ENCODE results near the gene MLN.
"Not testable (repeated sequence)": the region's sequence is repeated elsewhere in the genome, so short reads cannot be mapped to it uniquely, and the experiment has no call there.

The MLN gene

GRCh38 chr6:33834401-33835392 is 30.9 kb upstream of the MLN start:
- no peak for DNase-seq (ENCODE audit: low read depth)

GRCh38 chr6:33833599-33833998 is 29.8 kb upstream of the MLN start:
- DNase-seq (ENCODE audit: low read depth), result no peak

GRCh38 chr6:33832831-33833230 is 29.0 kb upstream of the MLN start:
- DNase-seq (ENCODE audit: low read depth), result not testable (repeated sequence)

- not testable (repeated sequence) for DNase-seq (ENCODE audit: low read depth)
Observed at GRCh38 chr6:33831725-33832124, 27.9 kb upstream of the MLN start.

- DNase-seq (ENCODE audit: low read depth), result no peak
Observed at GRCh38 chr6:33830635-33831240, 26.9 kb upstream of the MLN start.

- no peak for DNase-seq (ENCODE audit: low read depth)
Observed at GRCh38 chr6:33828764-33829731, 25.2 kb upstream of the MLN start.

- no peak for DNase-seq (ENCODE audit: low read depth)
Observed at GRCh38 chr6:33828452-33828763, 24.6 kb upstream of the MLN start.

- no peak for DNase-seq (ENCODE audit: low read depth)
Observed at GRCh38 chr6:33827546-33828451, 24.0 kb upstream of the MLN start.

GRCh38 chr6:33826537-33826936 is 22.7 kb upstream of the MLN start:
- DNase-seq (ENCODE audit: low read depth), result no peak

GRCh38 chr6:33824461-33825154 is 20.8 kb upstream of the MLN start:
- no peak for DNase-seq (ENCODE audit: low read depth)

- DNase-seq (ENCODE audit: low read depth), result no peak
Observed at GRCh38 chr6:33823806-33824205, 20.0 kb upstream of the MLN start.

- DNase-seq (ENCODE audit: low read depth), result no peak
Observed at GRCh38 chr6:33822575-33823395, 19.0 kb upstream of the MLN start.

GRCh38 chr6:33820784-33821520 is 17.1 kb upstream of the MLN start:
- DNase-seq (ENCODE audit: low read depth), result no peak

GRCh38 chr6:33820243-33820642 is 16.4 kb upstream of the MLN start:
- DNase-seq (ENCODE audit: low read depth), result no peak

GRCh38 chr6:33819021-33819420 is 15.2 kb upstream of the MLN start:
- DNase-seq (ENCODE audit: low read depth), result no peak

- no peak for DNase-seq (ENCODE audit: low read depth)
Observed at GRCh38 chr6:33818293-33818692, 14.5 kb upstream of the MLN start.

- DNase-seq (ENCODE audit: low read depth), result no peak
Observed at GRCh38 chr6:33817489-33817888, 13.7 kb upstream of the MLN start.

- no peak for DNase-seq (ENCODE audit: low read depth)
Observed at GRCh38 chr6:33816911-33817310, 13.1 kb upstream of the MLN start.

GRCh38 chr6:33815854-33816253 is 12.1 kb upstream of the MLN start:
- DNase-seq (ENCODE audit: low read depth), result no peak

Data from activated T-helper 1 cell treated with Interleukin-2 at 50 U/mL for 16 hours (primary cell).